Measurements from ENCODE around the gene SLC17A1.

DNA sequence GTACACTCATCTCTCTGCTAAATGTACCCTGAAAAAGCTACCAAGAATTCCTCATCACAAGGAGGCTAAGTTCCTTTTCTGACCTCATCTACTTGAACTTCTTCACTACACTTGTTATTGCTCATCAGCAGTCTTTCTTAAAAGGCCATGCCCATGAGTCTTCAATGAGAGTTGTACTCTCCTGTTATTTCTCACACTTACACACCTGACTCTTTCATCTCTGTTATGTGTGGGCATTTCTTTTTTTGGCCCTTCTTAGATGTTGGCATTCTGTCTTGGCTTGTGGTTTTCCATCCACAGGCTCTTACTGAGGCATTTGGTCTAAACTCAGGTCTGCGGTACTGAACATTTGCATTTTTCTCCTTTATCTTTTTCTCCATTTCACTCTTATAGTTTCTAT lies 10.7 kb upstream of the SLC17A1 start:
- TF ChIP-seq, protein P1, sequence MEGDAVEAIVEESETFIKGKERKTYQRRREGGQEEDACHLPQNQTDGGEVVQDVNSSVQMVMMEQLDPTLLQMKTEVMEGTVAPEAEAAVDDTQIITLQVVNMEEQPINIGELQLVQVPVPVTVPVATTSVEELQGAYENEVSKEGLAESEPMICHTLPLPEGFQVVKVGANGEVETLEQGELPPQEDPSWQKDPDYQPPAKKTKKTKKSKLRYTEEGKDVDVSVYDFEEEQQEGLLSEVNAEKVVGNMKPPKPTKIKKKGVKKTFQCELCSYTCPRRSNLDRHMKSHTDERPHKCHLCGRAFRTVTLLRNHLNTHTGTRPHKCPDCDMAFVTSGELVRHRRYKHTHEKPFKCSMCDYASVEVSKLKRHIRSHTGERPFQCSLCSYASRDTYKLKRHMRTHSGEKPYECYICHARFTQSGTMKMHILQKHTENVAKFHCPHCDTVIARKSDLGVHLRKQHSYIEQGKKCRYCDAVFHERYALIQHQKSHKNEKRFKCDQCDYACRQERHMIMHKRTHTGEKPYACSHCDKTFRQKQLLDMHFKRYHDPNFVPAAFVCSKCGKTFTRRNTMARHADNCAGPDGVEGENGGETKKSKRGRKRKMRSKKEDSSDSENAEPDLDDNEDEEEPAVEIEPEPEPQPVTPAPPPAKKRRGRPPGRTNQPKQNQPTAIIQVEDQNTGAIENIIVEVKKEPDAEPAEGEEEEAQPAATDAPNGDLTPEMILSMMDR (optimal IDR thresholded peaks at IDR 0.05 in 1 of 3, IDR thresholded peaks at IDR 0.05 in 1 of 3, conservative IDR thresholded peaks at IDR 0.05 in 1 of 3; ENCODE audit: extremely low read depth in 1 of 3, insufficient read depth in 2 of 3, low read length in 3 of 3), result no peak
- no peak for TF ChIP-seq EZH2 (IDR thresholded peaks at IDR 0.05; ENCODE audit: low read length)

Measured in keratinocyte (primary cell).